Hepatocyte (in vitro differentiated cells): Measurements from ENCODE around the gene CLCN4. TPM values are rescaled to one million over a fixed set of nuclear protein-coding genes. Genes with fewer than 3 reads are reported as not detected.

Source experiments
- DNase-seq: peaks from one replicate; pipeline ENCODE4 v3.0.0-alpha.2; 2016; ENCODE audit warnings: low spot score
- H2AFZ ChIP-seq: fragments of 200-600 bp; sonication (generic); 2 replicates; pipeline ENCODE4 v1.6.0; 2016; ENCODE audit warnings: antibody characterized with exemption, mild to moderate bottlenecking
- H3K27ac ChIP-seq: fragments of 200-600 bp; sonication (generic); 2 replicates; pipeline ENCODE4 v1.5.1; 2016; ENCODE audit warnings: mild to moderate bottlenecking
- H3K27me3 ChIP-seq: fragments of 200-600 bp; sonication (generic); 2 replicates; pipeline ENCODE4 v1.6.1; 2016
- H3K36me3 ChIP-seq: fragments of 200-600 bp; sonication (generic); replicated peaks from 2 replicates; pipeline ENCODE4 v1.5.1; 2016; ENCODE audit warnings: low read depth; ENCODE audit not compliant: insufficient read depth
- H3K4me1 ChIP-seq: fragments of 200-600 bp; sonication (generic); 2 replicates; pipeline ENCODE4 v1.5.1; 2016; ENCODE audit warnings: mild to moderate bottlenecking, moderate library complexity; ENCODE audit not compliant: insufficient read depth
- H3K4me2 ChIP-seq: fragments of 200-600 bp; sonication (generic); 2 replicates; pipeline ENCODE4 v1.6.0; 2016
- H3K4me3 ChIP-seq: fragments of 200-600 bp; sonication (generic); 2 replicates; pipeline ENCODE4 v1.5.1; 2016; ENCODE audit warnings: mild to moderate bottlenecking
- H3K79me2 ChIP-seq: fragments of 200-600 bp; sonication (generic); 2 replicates; pipeline ENCODE4 v1.6.0; 2017; ENCODE audit warnings: mild to moderate bottlenecking
- H3K9me2 ChIP-seq: fragments of 200-600 bp; sonication (generic); replicated peaks from 2 replicates; pipeline ENCODE4 v1.6.0; 2017; ENCODE audit warnings: mild to moderate bottlenecking; ENCODE audit not compliant: insufficient read depth
- H3K9me3 ChIP-seq: fragments of 200-600 bp; sonication (generic); 2 replicates; pipeline ENCODE4 v1.5.1; 2016; ENCODE audit warnings: low read depth, mild to moderate bottlenecking
- H4K20me1 ChIP-seq: fragments of 200-600 bp; sonication (generic); 2 replicates; pipeline ENCODE4 v1.6.0; 2016; ENCODE audit warnings: mild to moderate bottlenecking; ENCODE audit not compliant: insufficient read depth, poor library complexity, severe bottlenecking
- EZH2 ChIP-seq: fragments of 200-600 bp; sonication (generic); IDR thresholded peaks from 2 replicates; pipeline ENCODE4 v1.6.1; 2016; ENCODE audit warnings: antibody characterized with exemption, mild to moderate bottlenecking, borderline replicate concordance
- EZH2phosphoT487 ChIP-seq: fragments of 200-600 bp; sonication (generic); IDR thresholded peaks from one replicate; pipeline ENCODE4 v1.6.1; 2018; ENCODE audit warnings: antibody characterized with exemption, mild to moderate bottlenecking, low read depth, moderate library complexity; ENCODE audit not compliant: unreplicated experiment, severe bottlenecking
- WGBS: methylation state at CpG from one replicate; pipeline ENCODE4 v1.1.6; 2016; ENCODE audit warnings: low lambda C conversion rate; ENCODE audit errors: missing lambda C conversion rate; 5-methylcytosine and 5-hydroxymethylcytosine counted together
- polyA plus RNA-seq: library from polyadenylated mRNA; unstranded; fragments of >200 nt; fragmentation: Nextera tagmentation; extraction: Ambion mirVana; gene quantifications from 2 replicates; pipeline ENCODE4 v1.2.1, GENCODE V29; 2016
- total RNA-seq: library from RNA; depleted of rRNA; stranded (reverse); fragments of >200 nt; gene quantifications from 2 replicates; pipeline ENCODE4 v1.2.3, GENCODE V29; 2014
- TF ChIP-seq, protein P1 (sequence below): fragments of 200-600 bp; sonication (generic); IDR thresholded peaks from 2 replicates; pipeline ENCODE4 v1.5.1; 2016; ENCODE audit warnings: antibody characterized with exemption, mild to moderate bottlenecking; ENCODE audit not compliant: poor library complexity

The CLCN4 gene
- total and polyA plus RNA-seq, 2 experiments from 2014 or later: 2.2 to 3.8 TPM

GRCh38 chrX:10233696-10234095 lies 76.9 kb downstream of the CLCN4 start:
- no peaks in the 10 kb centered on the region for H3K9me3 ChIP-seq
- no peak overlapping the region for H2AFZ ChIP-seq
- 70% methylated on average over 6 of the region's 6 CpGs for WGBS
- no peak overlapping the region for H3K4me2 ChIP-seq
- H3K36me3 ChIP-seq: no peaks in the 10 kb centered on the region
- no peak for DNase-seq
- H3K4me1 ChIP-seq: no peaks in the 10 kb centered on the region
- TF ChIP-seq, protein P1, sequence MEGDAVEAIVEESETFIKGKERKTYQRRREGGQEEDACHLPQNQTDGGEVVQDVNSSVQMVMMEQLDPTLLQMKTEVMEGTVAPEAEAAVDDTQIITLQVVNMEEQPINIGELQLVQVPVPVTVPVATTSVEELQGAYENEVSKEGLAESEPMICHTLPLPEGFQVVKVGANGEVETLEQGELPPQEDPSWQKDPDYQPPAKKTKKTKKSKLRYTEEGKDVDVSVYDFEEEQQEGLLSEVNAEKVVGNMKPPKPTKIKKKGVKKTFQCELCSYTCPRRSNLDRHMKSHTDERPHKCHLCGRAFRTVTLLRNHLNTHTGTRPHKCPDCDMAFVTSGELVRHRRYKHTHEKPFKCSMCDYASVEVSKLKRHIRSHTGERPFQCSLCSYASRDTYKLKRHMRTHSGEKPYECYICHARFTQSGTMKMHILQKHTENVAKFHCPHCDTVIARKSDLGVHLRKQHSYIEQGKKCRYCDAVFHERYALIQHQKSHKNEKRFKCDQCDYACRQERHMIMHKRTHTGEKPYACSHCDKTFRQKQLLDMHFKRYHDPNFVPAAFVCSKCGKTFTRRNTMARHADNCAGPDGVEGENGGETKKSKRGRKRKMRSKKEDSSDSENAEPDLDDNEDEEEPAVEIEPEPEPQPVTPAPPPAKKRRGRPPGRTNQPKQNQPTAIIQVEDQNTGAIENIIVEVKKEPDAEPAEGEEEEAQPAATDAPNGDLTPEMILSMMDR: no peak
- no peak for TF ChIP-seq EZH2phosphoT487
- TF ChIP-seq EZH2: no peak
- H3K9me2 ChIP-seq: no peaks in the 10 kb centered on the region
- H4K20me1 ChIP-seq: no peaks in the 10 kb centered on the region
- no peak overlapping the region for H3K4me3 ChIP-seq
- H3K27ac ChIP-seq: no peak overlapping the region
- H3K27me3 ChIP-seq: no peaks in the 10 kb centered on the region
- H3K79me2 ChIP-seq: no peaks in the 10 kb centered on the region

DNA sequence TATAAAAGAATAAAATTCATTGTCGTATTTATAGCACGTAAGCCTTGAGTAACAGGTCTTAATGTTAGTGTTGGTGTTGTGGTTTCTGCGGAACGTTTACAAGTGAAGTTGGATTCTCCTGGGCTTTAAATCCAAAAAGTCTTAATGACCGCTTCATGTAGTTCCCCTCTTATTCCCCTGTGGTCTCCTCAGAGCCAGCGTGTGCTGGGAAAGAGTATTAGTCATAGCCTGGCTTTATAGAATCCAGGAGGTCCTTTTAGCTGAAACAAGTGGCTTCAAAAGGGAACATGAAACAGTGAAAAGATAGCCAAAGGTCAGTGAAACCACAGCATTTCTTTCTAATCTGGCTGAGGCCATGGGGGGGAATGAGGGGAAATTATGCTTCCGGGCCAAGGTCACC lies 79.1 kb downstream of the CLCN4 start:
- H3K9me3 ChIP-seq: no peaks in the 10 kb centered on the region
- no peak overlapping the region for H3K27ac ChIP-seq
- H3K9me2 ChIP-seq: no peaks in the 10 kb centered on the region
- H3K4me1 ChIP-seq: no peaks in the 10 kb centered on the region
- H3K79me2 ChIP-seq: no peaks in the 10 kb centered on the region
- H2AFZ ChIP-seq: no peak overlapping the region
- no peak for DNase-seq
- H3K4me3 ChIP-seq: no peak overlapping the region
- 83% methylated on average over 7 of the region's 7 CpGs for WGBS
- H3K27me3 ChIP-seq: no peaks in the 10 kb centered on the region
- H3K36me3 ChIP-seq: no peaks in the 10 kb centered on the region
- no peaks in the 10 kb centered on the region for H4K20me1 ChIP-seq
- no peak overlapping the region for H3K4me2 ChIP-seq
- TF ChIP-seq EZH2 (no peak), EZH2phosphoT487 (no peak)
- TF ChIP-seq, protein P1: no peak

DNA sequence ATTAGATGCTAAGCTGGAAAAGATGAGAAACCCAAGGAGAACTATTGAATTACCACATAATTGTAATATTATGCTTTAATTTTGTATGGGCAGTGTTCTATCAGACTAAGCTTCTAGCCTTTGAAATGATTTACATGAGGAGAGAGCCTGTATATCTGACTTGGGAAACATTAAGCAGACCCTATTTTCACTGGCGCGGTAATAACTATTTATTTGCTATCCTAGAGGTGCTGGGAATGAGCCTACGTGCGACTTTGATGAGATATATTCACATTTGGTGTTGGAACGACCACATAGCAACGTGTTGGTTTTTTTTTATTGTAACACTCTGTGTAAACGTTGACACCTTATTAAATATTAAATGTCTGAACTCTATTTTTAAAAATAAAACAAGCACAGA lies 80.5 kb downstream of the CLCN4 start:
- H3K36me3 ChIP-seq: no peaks in the 10 kb centered on the region
- no peak overlapping the region for H3K27ac ChIP-seq
- H4K20me1 ChIP-seq: no peaks in the 10 kb centered on the region
- H3K4me3 ChIP-seq: no peak overlapping the region
- H3K4me2 ChIP-seq: no peak overlapping the region
- H3K9me3 ChIP-seq: no peaks in the 10 kb centered on the region
- no peaks in the 10 kb centered on the region for H3K79me2 ChIP-seq
- TF ChIP-seq, protein P1: no peak
- no peak for TF ChIP-seq EZH2phosphoT487
- TF ChIP-seq EZH2: no peak
- 70% methylated on average over 7 of the region's 7 CpGs for WGBS
- no peak overlapping the region for H2AFZ ChIP-seq
- H3K9me2 ChIP-seq: no peaks in the 10 kb centered on the region
- DNase-seq: no peak
- H3K27me3 ChIP-seq: no peaks in the 10 kb centered on the region
- no peaks in the 10 kb centered on the region for H3K4me1 ChIP-seq

DNA sequence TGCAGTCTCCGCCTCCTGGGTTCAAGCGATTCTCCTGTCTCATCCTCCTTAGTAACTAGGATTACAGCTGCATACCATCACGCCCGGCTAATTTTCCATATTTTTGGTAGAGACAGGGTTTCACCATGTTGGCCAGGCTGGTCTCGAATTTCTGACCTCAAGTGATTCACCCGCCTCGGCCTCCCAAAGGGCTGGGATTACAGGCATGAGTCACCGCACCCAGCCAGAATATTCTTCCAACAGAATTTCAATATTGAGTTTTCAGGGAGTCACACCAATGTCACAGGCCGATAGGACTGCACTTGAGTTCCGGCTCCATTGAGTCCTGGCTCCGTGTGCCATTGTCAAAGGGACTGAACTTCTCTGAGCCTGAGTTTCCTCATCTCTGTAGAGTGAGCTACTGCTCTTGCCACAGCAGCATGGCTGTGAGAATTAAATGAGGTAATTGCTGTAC lies 82.9 kb downstream of the CLCN4 start:
- H4K20me1 ChIP-seq: no peaks in the 10 kb centered on the region
- H3K79me2 ChIP-seq: no peaks in the 10 kb centered on the region
- no peak overlapping the region for H3K4me2 ChIP-seq
- H3K27ac ChIP-seq: no peak overlapping the region
- DNase-seq: no peak
- H3K27me3 ChIP-seq: no peaks in the 10 kb centered on the region
- TF ChIP-seq, protein P1: no peak
- TF ChIP-seq EZH2: no peak
- no peak for TF ChIP-seq EZH2phosphoT487
- WGBS: 79% methylated on average over 11 of the region's 11 CpGs
- H3K4me3 ChIP-seq: no peak overlapping the region
- H3K4me1 ChIP-seq: no peaks in the 10 kb centered on the region
- no peak overlapping the region for H2AFZ ChIP-seq
- H3K36me3 ChIP-seq: no peaks in the 10 kb centered on the region
- H3K9me3 ChIP-seq: no peaks in the 10 kb centered on the region
- H3K9me2 ChIP-seq: no peaks in the 10 kb centered on the region
